H1 (cell line): ENCODE data around the gene RPS18. TPM values are rescaled to one million over a fixed set of nuclear protein-coding genes. Genes with fewer than 3 reads are reported as not detected.
A peak's percentile ranks its signal among the peaks of the same experiment; 100 is the strongest.

Source experiments
- CTCF ChIA-PET: fragments of 300-600 bp; sonication (Branson Sonifier 250); formaldehyde crosslinking; loops from one replicate; lab custom pipeline; 2021; ENCODE audit not compliant: partially characterized antibody; lab: Charles Lee
- POLR2A ChIA-PET: fragments of 300-600 bp; sonication (Branson Sonifier 250); formaldehyde crosslinking; loops from one replicate; lab custom pipeline; 2021; ENCODE audit warnings: inconsistent platforms; ENCODE audit not compliant: partially characterized antibody; lab: Charles Lee
- DNase-seq, 2 experiments: peaks; one replicate each; pipeline versions ENCODE4 v3.0.0 to v3.0.0-alpha.2; 2010 to 2022; ENCODE audit warnings: low spot score in 2 of 2, low read depth in 1 of 2, mixed read lengths in 1 of 2
- FAIRE-seq: peaks from 2 replicates; lab custom pipeline; 2011; peaks lifted over from hg19 to GRCh38; lab: Jason Lieb, UNC
- H2AFZ ChIP-seq: 2 replicates; pipeline ENCODE4 v1.8.1; 2012; ENCODE audit warnings: low read length, inconsistent platforms
- H2AK5ac ChIP-seq: 2 replicates; pipeline ENCODE4 v1.6.1; 2013; ENCODE audit warnings: low read depth, low read length
- H2BK120ac ChIP-seq: replicated peaks from 2 replicates; pipeline ENCODE3; 2013; ENCODE audit warnings: low read depth, low read length, inconsistent platforms
- H2BK12ac ChIP-seq: 2 replicates; pipeline ENCODE4 v1.6.1; 2013; ENCODE audit warnings: low read depth, low read length
- H2BK15ac ChIP-seq: 2 replicates; pipeline ENCODE4 v1.6.1; 2013; ENCODE audit warnings: low read length
- H2BK20ac ChIP-seq: 2 replicates; pipeline ENCODE4 v1.6.1; 2013; ENCODE audit warnings: low read length
- H2BK5ac ChIP-seq: 2 replicates; pipeline ENCODE4 v1.6.1; 2013; ENCODE audit warnings: low read depth, low read length
- H3K14ac ChIP-seq: 2 replicates; pipeline ENCODE4 v1.6.1; 2013; ENCODE audit warnings: inconsistent platforms; ENCODE audit not compliant: insufficient read length
- H3K18ac ChIP-seq: 2 replicates; pipeline ENCODE4 v1.6.1; 2013; ENCODE audit warnings: low read length; ENCODE audit errors: extremely low read depth
- H3K23ac ChIP-seq: 2 replicates; pipeline ENCODE4 v1.6.1; 2013; ENCODE audit warnings: inconsistent platforms; ENCODE audit not compliant: insufficient read length
- H3K23me2 ChIP-seq: 2 replicates; pipeline ENCODE4 v1.6.1; 2013; ENCODE audit warnings: low read depth, low read length
- H3K27ac ChIP-seq: 2 replicates; pipeline ENCODE4 v1.6.1; 2011; ENCODE audit warnings: low read depth, low read length, inconsistent platforms
- H3K27me3 ChIP-seq, 4 experiments: replicated peaks in 1 of 4; 1 replicate in 1 of 4; 2 replicates in 3 of 4; pipeline versions ENCODE4 v1.6.1 to v1.8.1; 2011 to 2013; ENCODE audit warnings: low read length in 3 of 4, mild to moderate bottlenecking in 3 of 4, inconsistent platforms in 2 of 4, mixed read lengths in 2 of 4, moderate library complexity in 1 of 4; ENCODE audit not compliant: control insufficient read depth in 3 of 4, insufficient read depth in 3 of 4; ENCODE audit errors: extremely low read depth in 1 of 4
- H3K36me3 ChIP-seq, 4 experiments: 2 replicates each; pipeline versions ENCODE4 v1.6.1 to v1.8.1; 2011 to 2013; ENCODE audit warnings: mild to moderate bottlenecking in 4 of 4, low read length in 3 of 4, moderate library complexity in 2 of 4, control low read depth in 1 of 4, inconsistent platforms in 1 of 4; ENCODE audit not compliant: insufficient read depth in 4 of 4, control insufficient read depth in 2 of 4
- H3K4ac ChIP-seq: replicated peaks from 2 replicates; pipeline ENCODE3; 2013; ENCODE audit warnings: low read length, low read depth, mixed read lengths, inconsistent platforms; ENCODE audit not compliant: insufficient read length
- H3K4me1 ChIP-seq, 4 experiments: replicated peaks in 1 of 4; 1 replicate in 1 of 4; 2 replicates in 3 of 4; pipeline versions ENCODE4 v1.6.1 to v1.8.1; 2011 to 2013; ENCODE audit warnings: low read length in 3 of 4, inconsistent platforms in 2 of 4, mixed read lengths in 1 of 4; ENCODE audit not compliant: insufficient read depth in 4 of 4, control insufficient read depth in 3 of 4
- H3K4me2 ChIP-seq, 2 experiments: 2 replicates each; pipeline versions ENCODE4 v1.6.1 to v1.8.1; 2011 to 2013; ENCODE audit warnings: low read depth in 2 of 2, low read length in 2 of 2, control low read depth in 1 of 2, inconsistent platforms in 1 of 2, mild to moderate bottlenecking in 1 of 2; ENCODE audit not compliant: insufficient read depth in 1 of 2
- H3K4me3 ChIP-seq, 4 experiments: fragments of 200-600, 300-600 bp in 1 of 4; sonication (generic), shearing (Covaris generic), sonication (Bioruptor Twin) in 1 of 4; 2 replicates each; pipeline versions ENCODE4 v1.5.1 to v1.8.1; 2011 to 2016; ENCODE audit warnings: low read length in 4 of 4, low read depth in 3 of 4, control low read depth in 2 of 4, inconsistent platforms in 2 of 4, mild to moderate bottlenecking in 2 of 4, mixed read lengths in 1 of 4, moderate library complexity in 1 of 4; ENCODE audit not compliant: insufficient read depth in 2 of 4; ENCODE audit errors: extremely low read depth in 1 of 4
- H3K56ac ChIP-seq: replicated peaks from 2 replicates; pipeline ENCODE3; 2013; ENCODE audit warnings: low read depth, mild to moderate bottlenecking, mixed read lengths, low read length, inconsistent platforms; ENCODE audit not compliant: insufficient read length
- H3K79me1 ChIP-seq: 2 replicates; pipeline ENCODE4 v1.6.1; 2013; ENCODE audit warnings: low read depth, low read length, control low read depth
- H3K79me2 ChIP-seq, 2 experiments: 2 replicates each; pipeline versions ENCODE4 v1.6.1 to v1.8.1; 2012 to 2013; ENCODE audit warnings: low read length in 2 of 2, mild to moderate bottlenecking in 2 of 2, inconsistent platforms in 1 of 2; ENCODE audit not compliant: insufficient read depth in 2 of 2, control insufficient read depth in 1 of 2
- H3K9ac ChIP-seq, 4 experiments: replicated peaks in 1 of 4; 1 replicate in 1 of 4; 2 replicates in 3 of 4; pipeline versions ENCODE4 v1.6.1 to v1.8.1; 2011 to 2013; ENCODE audit warnings: low read depth in 3 of 4, low read length in 3 of 4, control low read depth in 2 of 4, mild to moderate bottlenecking in 2 of 4, moderate library complexity in 2 of 4, inconsistent platforms in 1 of 4; ENCODE audit errors: extremely low read depth in 1 of 4
- H3K9me3 ChIP-seq, 2 experiments: 2 replicates each; pipeline versions ENCODE4 v1.6.1 to v1.8.1; 2012 to 2013; ENCODE audit warnings: mild to moderate bottlenecking in 2 of 2, moderate library complexity in 2 of 2, control low read depth in 1 of 2, inconsistent platforms in 1 of 2, low read depth in 1 of 2, low read length in 1 of 2, mixed read lengths in 1 of 2; ENCODE audit not compliant: insufficient read depth in 2 of 2
- H4K20me1 ChIP-seq, 2 experiments: replicated peaks in 1 of 2; 2 replicates each; pipeline versions ENCODE3 to v1.8.1; 2011 to 2013; ENCODE audit warnings: inconsistent platforms in 2 of 2, low read length in 2 of 2, mild to moderate bottlenecking in 1 of 2; ENCODE audit not compliant: insufficient read depth in 2 of 2, control insufficient read depth in 1 of 2
- H4K5ac ChIP-seq: 2 replicates; pipeline ENCODE4 v1.6.1; 2013; ENCODE audit warnings: low read length, low read depth, mixed read lengths, inconsistent platforms; ENCODE audit not compliant: insufficient read length
- H4K8ac ChIP-seq: 2 replicates; pipeline ENCODE4 v1.8.0; 2013; ENCODE audit warnings: mild to moderate bottlenecking, moderate library complexity, low read length, inconsistent platforms; ENCODE audit not compliant: insufficient read depth; ENCODE audit errors: extremely low read depth
- H4K91ac ChIP-seq: replicated peaks from 2 replicates; pipeline ENCODE3; 2013; ENCODE audit warnings: low read length, mixed read lengths, inconsistent platforms; ENCODE audit not compliant: insufficient read length
- ASH2L ChIP-seq: fragments of 200-600, 300-600 bp; sonication (generic); IDR thresholded peaks from one replicate; pipeline ENCODE4 v1.7.1; 2017; ENCODE audit warnings: low read length
- CBX8 ChIP-seq: fragments of 300-800, 300-1000 bp; sonication (generic); IDR thresholded peaks from 2 replicates; pipeline ENCODE4 v1.7.1; 2016; ENCODE audit warnings: low read depth, low read length, borderline replicate concordance
- CEBPB ChIP-seq: IDR thresholded peaks from 2 replicates; pipeline ENCODE4 v1.6.1; 2012; ENCODE audit warnings: low read depth, low read length
- CTCF ChIP-seq, 3 experiments: IDR thresholded peaks; 1 replicate in 2 of 3; 2 replicates in 1 of 3; pipeline versions ENCODE4 v1.5.1 to v1.6.1; 2011; ENCODE audit warnings: low read length in 3 of 3, mild to moderate bottlenecking in 3 of 3, inconsistent platforms in 2 of 3, low read depth in 1 of 3, moderate library complexity in 1 of 3; ENCODE audit not compliant: insufficient read depth in 1 of 3; ENCODE audit errors: control extremely low read depth in 1 of 3
- KDM5A ChIP-seq: fragments of 200-600 bp; IDR thresholded peaks from 2 replicates; pipeline ENCODE4 v1.7.1; 2012; ENCODE audit warnings: mild to moderate bottlenecking, low read length, inconsistent platforms, mixed read lengths
- RAD21 ChIP-seq, 2 experiments: IDR thresholded peaks in 1 of 2; conservative IDR thresholded peaks in 1 of 2; 2 replicates each; pipeline ENCODE4 v1.6.1; 2011; ENCODE audit warnings: low read depth in 2 of 2, low read length in 2 of 2, improper control_type of control experiment in 1 of 2, inconsistent platforms in 1 of 2, mild to moderate bottlenecking in 1 of 2, moderate library complexity in 1 of 2
- RNF2 ChIP-seq: fragments of 200-900, 300-1000 bp; sonication (generic); IDR thresholded peaks from 2 replicates; pipeline ENCODE4 v1.7.1; 2016; ENCODE audit warnings: borderline replicate concordance, low read depth, mild to moderate bottlenecking, antibody characterized with exemption, low read length; ENCODE audit not compliant: poor library complexity, severe bottlenecking; ENCODE audit errors: missing control alignments
- TAF1 ChIP-seq: IDR thresholded peaks from 2 replicates; pipeline ENCODE4 v1.6.1; 2011; ENCODE audit warnings: mild to moderate bottlenecking, low read depth, low read length
- WGBS, 2 experiments: shearing (Covaris generic) in 1 of 2; methylation state at CpG; one replicate each; pipeline versions ENCODE4 v1.1.6 to v1.1.7; 2013 to 2015; ENCODE audit warnings: low lambda C conversion rate in 2 of 2, mixed read lengths in 2 of 2, inconsistent platforms in 1 of 2, low coverage in 1 of 2, missing lambda C conversion rate in 1 of 2; ENCODE audit not compliant: insufficient replicate concordance in 2 of 2, insufficient coverage in 1 of 2, insufficient read length in 1 of 2; ENCODE audit errors: extremely low coverage in 1 of 2, missing lambda C conversion rate in 1 of 2; 5-methylcytosine and 5-hydroxymethylcytosine counted together
- polyA plus RNA-seq, 7 experiments: library from polyadenylated mRNA; depleted of rRNA in 3 of 7; stranded (reverse) in 5 of 7; unstranded in 2 of 7; fragments of >200 nt in 5 of 7; fragments of 200-250 nt in 2 of 7; gene quantifications; 1 replicate in 5 of 7; 2 replicates in 1 of 7; 4 replicates in 1 of 7; pipeline versions ENCODE4 v1.2.1 to v1.2.3, GENCODE V29; 2011 to 2013; ENCODE audit warnings: missing spikeins in 2 of 7, mixed read lengths in 2 of 7
- total RNA-seq: library from RNA; stranded (reverse); fragmentation: NEBNext Ultra II Directional; extraction: Animal tissue kit (Norgen Biotek cat#: 25700); gene quantifications from 2 replicates; pipeline ENCODE4 v1.2.1, GENCODE V29; 2021

The RPS18 gene
- total and polyA plus RNA-seq, 2 of the 8 experiments (the other 6 are each of a cell fraction or from before 2014, with no cell fraction given): 2,796 to 7,099 TPM

- H4K20me1 ChIP-seq: peaks cover 4% of the 10 kb centered on the region in 2 experiments
- H3K27ac ChIP-seq: no peak overlapping the region
- peaks cover 8% of the 10 kb centered on the region for H3K23me2 ChIP-seq
- no peaks in the 10 kb centered on the region for H3K9me3 ChIP-seq
- H3K27me3 ChIP-seq: no peaks in the 10 kb centered on the region
- CTCF ChIA-PET: interaction anchor here (0.6 to 8.0 kb wide), 10 partner anchors 10 to 313 kb away, joined by 3 to 81 read pairs (median 6); partner anchors contain the start of genes PFDN6, RGL2, RPS18 and TAPBP
- H3K56ac ChIP-seq: no peak overlapping the region
- H4K8ac ChIP-seq: no peak overlapping the region
- DNase-seq: no peak
- peaks cover 4 to 29% (median 16%) of the 10 kb centered on the region in 4 experiments; a peak in 7 of 8 replicates for H3K36me3 ChIP-seq
- no peak overlapping the region for H3K14ac ChIP-seq
- H2BK15ac ChIP-seq: no peak overlapping the region
- H3K79me2 ChIP-seq: no peaks in the 10 kb centered on the region
- peaks cover 0 to 13% (median 6%) of the 10 kb centered on the region in 4 experiments; a peak in 5 of 7 replicates for H3K4me1 ChIP-seq
- no peak overlapping the region for H4K91ac ChIP-seq
- no peak overlapping the region for H3K9ac ChIP-seq
- 95% methylated on average over 6 of the region's 6 CpGs; no CpG with 5 or more reads in 1 of the 2 experiments for WGBS, 2 experiments
- TF ChIP-seq CEBPB: no peak
- no peak for TF ChIP-seq CBX8
- no peak for TF ChIP-seq RNF2
- TF ChIP-seq ASH2L: no peak
- no peak for TF ChIP-seq RAD21 (IDR thresholded peaks at IDR 0.05 in 1 of 2, conservative IDR thresholded peaks at IDR 0.05 in 1 of 2; ENCODE audit: low read depth in 2 of 2, low read length in 2 of 2)
- TF ChIP-seq KDM5A: no peak
- TF ChIP-seq TAF1: no peak
- no peak for TF ChIP-seq CTCF (IDR thresholded peaks at IDR 0.05; ENCODE audit: control extremely low read depth in 1 of 3, insufficient read depth in 1 of 3, low read depth in 1 of 3, low read length in 3 of 3)
- H2AFZ ChIP-seq: no peak overlapping the region
- H2BK12ac ChIP-seq: no peak overlapping the region
- H3K23ac ChIP-seq: no peak overlapping the region
- POLR2A ChIA-PET: interaction anchor here (1.3 to 12.0 kb wide), 3 partner anchors 8 to 14 kb away, joined by 4 to 337 read pairs (median 21); partner anchors contain the start of genes PFDN6, RGL2, RPS18 and VPS52
- H3K4ac ChIP-seq: no peak overlapping the region
- no peak overlapping the region for H3K4me2 ChIP-seq
- FAIRE-seq: no peak
- no peak overlapping the region for H3K4me3 ChIP-seq
- H4K5ac ChIP-seq: no peak overlapping the region
- no peak overlapping the region for H2BK120ac ChIP-seq
- no peaks in the 10 kb centered on the region for H3K79me1 ChIP-seq
- no peak overlapping the region for H2AK5ac ChIP-seq
- H2BK20ac ChIP-seq: no peak overlapping the region
- no peak overlapping the region for H3K18ac ChIP-seq
- 0 out of 2 replicates have a peak overlapping the region, but pooled peaks have one; percentile 45 for H2BK5ac ChIP-seq
These were observed 8.7 kb downstream of the RPS18 start for GRCh38 chr6:33280539-33280938.
